ENCODE results near the gene RIMS1. TPM values are rescaled to one million over a fixed set of nuclear protein-coding genes. Genes with fewer than 3 reads are reported as not detected.

The RIMS1 gene
- total RNA-seq, 1 donor from 2014 or later, result 2.2 TPM

DNA sequence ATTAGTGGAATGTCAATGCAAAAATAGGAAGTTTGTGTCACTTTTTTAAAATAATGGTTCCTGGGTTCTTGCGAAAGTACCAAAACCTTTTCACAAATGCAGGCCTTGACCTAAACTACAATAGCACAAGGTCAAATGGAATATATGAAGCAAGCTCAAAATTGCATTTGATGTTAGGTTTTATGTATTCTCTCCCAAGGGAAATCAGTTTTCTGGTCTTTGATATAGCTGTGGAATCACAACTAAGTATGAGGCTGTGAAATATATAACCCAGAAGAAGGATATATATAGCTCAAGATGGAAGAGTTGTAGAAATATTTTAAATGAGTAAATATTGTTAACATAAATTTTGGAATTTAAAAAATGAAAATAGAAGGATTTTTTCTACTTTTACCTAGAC lies 327.3 kb downstream of the RIMS1 start:
- no peak for FAIRE-seq
- no peak overlapping the region for H3K4me2 ChIP-seq (ENCODE audit: low read length)
- no peaks in the 10 kb centered on the region for H3K4me1 ChIP-seq (ENCODE audit: insufficient read depth, low read length)
- Mint-ChIP-seq H3K4me3 (ENCODE audit: unreplicated experiment) (no peak overlapping the region), H3K4me1 (ENCODE audit: low read depth, unreplicated experiment) (no peaks in the 10 kb centered on the region), H3K9me3 (ENCODE audit: unreplicated experiment) (no peaks in the 10 kb centered on the region), H3K27me3 (ENCODE audit: low read depth, unreplicated experiment) (no peaks in the 10 kb centered on the region), H3K36me3 (ENCODE audit: low read depth, unreplicated experiment) (no peaks in the 10 kb centered on the region), H3K27ac (ENCODE audit: unreplicated experiment) (no peak overlapping the region)
- H3K9ac ChIP-seq (ENCODE audit: low read length), result no peak overlapping the region
- no peaks in the 10 kb centered on the region for H3K27me3 ChIP-seq (ENCODE audit: insufficient read depth, low read length)
- H3K79me2 ChIP-seq (ENCODE audit: insufficient read depth, low read length), result no peaks in the 10 kb centered on the region
- no peak overlapping the region for H2AFZ ChIP-seq (ENCODE audit: low read depth, low read length)
- no peaks in the 10 kb centered on the region for H3K36me3 ChIP-seq (ENCODE audit: insufficient read depth, low read length)
- no peak overlapping the region for H3K4me3 ChIP-seq (ENCODE audit: insufficient read depth, low read depth, low read length)
- no peak overlapping the region for H3K27ac ChIP-seq (ENCODE audit: low read depth, low read length)
- no peaks in the 10 kb centered on the region for H3K9me3 ChIP-seq (ENCODE audit: insufficient read depth, low read depth, low read length)
- TF ChIP-seq, protein P1, sequence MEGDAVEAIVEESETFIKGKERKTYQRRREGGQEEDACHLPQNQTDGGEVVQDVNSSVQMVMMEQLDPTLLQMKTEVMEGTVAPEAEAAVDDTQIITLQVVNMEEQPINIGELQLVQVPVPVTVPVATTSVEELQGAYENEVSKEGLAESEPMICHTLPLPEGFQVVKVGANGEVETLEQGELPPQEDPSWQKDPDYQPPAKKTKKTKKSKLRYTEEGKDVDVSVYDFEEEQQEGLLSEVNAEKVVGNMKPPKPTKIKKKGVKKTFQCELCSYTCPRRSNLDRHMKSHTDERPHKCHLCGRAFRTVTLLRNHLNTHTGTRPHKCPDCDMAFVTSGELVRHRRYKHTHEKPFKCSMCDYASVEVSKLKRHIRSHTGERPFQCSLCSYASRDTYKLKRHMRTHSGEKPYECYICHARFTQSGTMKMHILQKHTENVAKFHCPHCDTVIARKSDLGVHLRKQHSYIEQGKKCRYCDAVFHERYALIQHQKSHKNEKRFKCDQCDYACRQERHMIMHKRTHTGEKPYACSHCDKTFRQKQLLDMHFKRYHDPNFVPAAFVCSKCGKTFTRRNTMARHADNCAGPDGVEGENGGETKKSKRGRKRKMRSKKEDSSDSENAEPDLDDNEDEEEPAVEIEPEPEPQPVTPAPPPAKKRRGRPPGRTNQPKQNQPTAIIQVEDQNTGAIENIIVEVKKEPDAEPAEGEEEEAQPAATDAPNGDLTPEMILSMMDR (IDR thresholded peaks at IDR 0.05; ENCODE audit: insufficient read depth, low read depth, low read length), result no peak
- no peak for TF ChIP-seq EZH2 (IDR thresholded peaks at IDR 0.05; ENCODE audit: insufficient read depth, low read length)
- H4K20me1 ChIP-seq (ENCODE audit: insufficient read depth, low read length), result no peaks in the 10 kb centered on the region
- DNase-seq (ENCODE audit: low read depth), result no peak

DNA sequence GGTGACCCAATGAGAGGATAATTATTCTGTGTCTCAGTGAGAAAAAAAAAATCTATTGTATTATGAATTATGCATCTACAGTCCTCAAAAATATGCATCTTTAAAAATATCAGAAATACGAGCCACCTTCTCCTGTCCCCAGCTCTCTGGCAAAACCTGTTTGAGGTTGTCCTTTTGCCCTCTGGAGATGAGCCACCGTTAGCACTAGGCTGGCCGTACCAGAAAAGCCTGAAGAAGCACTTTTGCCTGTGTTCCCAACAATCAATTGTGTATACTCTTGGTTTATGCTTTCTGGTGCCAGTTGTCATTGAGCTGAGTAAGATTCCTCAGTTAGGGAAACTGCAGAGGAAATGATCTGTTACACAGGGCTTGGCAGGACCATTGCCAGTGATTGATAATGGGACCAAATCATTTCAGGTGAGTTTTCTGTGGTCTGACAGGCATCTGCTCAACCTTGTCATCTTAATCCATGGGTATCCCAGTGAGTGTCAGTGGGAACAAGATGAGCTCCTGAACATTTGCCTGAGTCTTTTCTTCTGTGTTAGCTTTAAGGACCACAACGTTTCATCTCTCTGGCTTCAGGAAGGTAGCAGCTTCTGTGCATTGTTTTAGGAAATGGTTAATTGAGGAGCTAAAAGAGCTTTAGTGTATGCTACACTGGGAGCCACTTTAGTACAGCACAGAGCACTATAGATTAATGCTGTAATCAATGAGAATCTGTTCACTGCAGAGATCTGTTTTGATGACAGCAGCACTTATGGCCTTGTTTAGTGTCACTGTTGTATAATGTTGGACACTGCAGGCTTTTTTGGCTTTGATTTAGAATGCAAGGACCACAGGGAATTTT lies 330.1 kb downstream of the RIMS1 start:
- H4K20me1 ChIP-seq (ENCODE audit: insufficient read depth, low read length), result no peaks in the 10 kb centered on the region
- H3K27ac Mint-ChIP-seq (ENCODE audit: unreplicated experiment), result no peak overlapping the region
- FAIRE-seq, result no peak
- H3K4me3 Mint-ChIP-seq (ENCODE audit: unreplicated experiment), result no peak overlapping the region
- H3K27ac ChIP-seq (ENCODE audit: low read depth, low read length), result no peak overlapping the region
- H3K27me3 Mint-ChIP-seq (ENCODE audit: low read depth, unreplicated experiment), result no peaks in the 10 kb centered on the region
- no peak overlapping the region for H3K4me2 ChIP-seq (ENCODE audit: low read length)
- no peaks in the 10 kb centered on the region for H3K4me1 ChIP-seq (ENCODE audit: insufficient read depth, low read length)
- H3K9ac ChIP-seq (ENCODE audit: low read length), result no peak overlapping the region
- H3K9me3 ChIP-seq (ENCODE audit: insufficient read depth, low read depth, low read length), result no peaks in the 10 kb centered on the region
- H2AFZ ChIP-seq (ENCODE audit: low read depth, low read length), result no peak overlapping the region
- DNase-seq (ENCODE audit: low read depth), result no peak
- H3K27me3 ChIP-seq (ENCODE audit: insufficient read depth, low read length), result no peaks in the 10 kb centered on the region
- H3K36me3 ChIP-seq (ENCODE audit: insufficient read depth, low read length), result no peaks in the 10 kb centered on the region
- no peaks in the 10 kb centered on the region for H3K4me1 Mint-ChIP-seq (ENCODE audit: low read depth, unreplicated experiment)
- no peaks in the 10 kb centered on the region for H3K79me2 ChIP-seq (ENCODE audit: insufficient read depth, low read length)
- H3K4me3 ChIP-seq (ENCODE audit: insufficient read depth, low read depth, low read length), result no peak overlapping the region
- no peak for TF ChIP-seq EZH2 (IDR thresholded peaks at IDR 0.05; ENCODE audit: insufficient read depth, low read length)
- TF ChIP-seq, protein P1 (IDR thresholded peaks at IDR 0.05; ENCODE audit: insufficient read depth, low read depth, low read length), result no peak
- H3K36me3 Mint-ChIP-seq (ENCODE audit: low read depth, unreplicated experiment), result no peaks in the 10 kb centered on the region
- H3K9me3 Mint-ChIP-seq (ENCODE audit: unreplicated experiment), result no peaks in the 10 kb centered on the region

DNA sequence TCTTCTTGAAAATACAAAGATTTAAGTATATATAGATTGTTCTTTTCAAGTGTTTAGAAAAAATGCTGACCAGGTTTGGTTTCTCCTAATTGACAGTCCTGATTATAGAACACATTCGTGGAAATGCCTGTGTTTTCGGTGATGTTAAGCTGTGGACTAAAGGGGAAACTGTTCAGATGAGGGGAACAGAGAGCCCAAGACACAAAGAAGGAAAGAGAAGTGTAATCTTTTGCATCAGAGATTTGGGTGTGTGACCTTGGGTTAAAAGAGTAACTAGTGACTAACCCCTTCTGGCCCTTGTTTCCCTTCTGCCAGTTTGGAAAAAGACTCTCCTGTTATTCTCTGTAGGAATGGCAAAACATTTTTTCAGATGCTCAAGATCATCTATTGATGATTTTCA lies 331.3 kb downstream of the RIMS1 start:
- Histone ChIP-seq H3K79me2 (ENCODE audit: insufficient read depth, low read length) (no peaks in the 10 kb centered on the region), H4K20me1 (ENCODE audit: insufficient read depth, low read length) (no peaks in the 10 kb centered on the region), H3K4me1 (ENCODE audit: insufficient read depth, low read length) (no peaks in the 10 kb centered on the region), H3K27ac (ENCODE audit: low read depth, low read length) (no peak overlapping the region), H3K9me3 (ENCODE audit: insufficient read depth, low read depth, low read length) (no peaks in the 10 kb centered on the region), H3K4me2 (ENCODE audit: low read length) (no peak overlapping the region), H2AFZ (ENCODE audit: low read depth, low read length) (no peak overlapping the region), H3K27me3 (ENCODE audit: insufficient read depth, low read length) (no peaks in the 10 kb centered on the region), H3K4me3 (ENCODE audit: insufficient read depth, low read depth, low read length) (no peak overlapping the region), H3K9ac (ENCODE audit: low read length) (no peak overlapping the region), H3K36me3 (ENCODE audit: insufficient read depth, low read length) (no peaks in the 10 kb centered on the region)
- TF ChIP-seq, protein P1 (IDR thresholded peaks at IDR 0.05; ENCODE audit: insufficient read depth, low read depth, low read length), result no peak
- no peak for TF ChIP-seq EZH2 (IDR thresholded peaks at IDR 0.05; ENCODE audit: insufficient read depth, low read length)
- Mint-ChIP-seq H3K27ac (ENCODE audit: unreplicated experiment) (no peak overlapping the region), H3K36me3 (ENCODE audit: low read depth, unreplicated experiment) (no peaks in the 10 kb centered on the region), H3K27me3 (ENCODE audit: low read depth, unreplicated experiment) (no peaks in the 10 kb centered on the region), H3K9me3 (ENCODE audit: unreplicated experiment) (no peaks in the 10 kb centered on the region), H3K4me3 (ENCODE audit: unreplicated experiment) (no peak overlapping the region), H3K4me1 (ENCODE audit: low read depth, unreplicated experiment) (no peaks in the 10 kb centered on the region)
- no peak for DNase-seq (ENCODE audit: low read depth)
- FAIRE-seq, result no peak

Data from astrocyte (in vitro differentiated cells and primary cell).